Stimulated activated CD8-positive, alpha-beta memory T cell treated with anti-CD3 and anti-CD28 coated beads, Interleukin-7, amount 100 ng/mL, for 24 hours (primary cell): ENCODE measurements around the gene COL6A3.

ENCODE experiments used
- DNase-seq: peaks from one replicate; pipeline ENCODE4 v3.0.0-alpha.2; 2020; ENCODE audit warnings: low read depth

Gene COL6A3, protein sequence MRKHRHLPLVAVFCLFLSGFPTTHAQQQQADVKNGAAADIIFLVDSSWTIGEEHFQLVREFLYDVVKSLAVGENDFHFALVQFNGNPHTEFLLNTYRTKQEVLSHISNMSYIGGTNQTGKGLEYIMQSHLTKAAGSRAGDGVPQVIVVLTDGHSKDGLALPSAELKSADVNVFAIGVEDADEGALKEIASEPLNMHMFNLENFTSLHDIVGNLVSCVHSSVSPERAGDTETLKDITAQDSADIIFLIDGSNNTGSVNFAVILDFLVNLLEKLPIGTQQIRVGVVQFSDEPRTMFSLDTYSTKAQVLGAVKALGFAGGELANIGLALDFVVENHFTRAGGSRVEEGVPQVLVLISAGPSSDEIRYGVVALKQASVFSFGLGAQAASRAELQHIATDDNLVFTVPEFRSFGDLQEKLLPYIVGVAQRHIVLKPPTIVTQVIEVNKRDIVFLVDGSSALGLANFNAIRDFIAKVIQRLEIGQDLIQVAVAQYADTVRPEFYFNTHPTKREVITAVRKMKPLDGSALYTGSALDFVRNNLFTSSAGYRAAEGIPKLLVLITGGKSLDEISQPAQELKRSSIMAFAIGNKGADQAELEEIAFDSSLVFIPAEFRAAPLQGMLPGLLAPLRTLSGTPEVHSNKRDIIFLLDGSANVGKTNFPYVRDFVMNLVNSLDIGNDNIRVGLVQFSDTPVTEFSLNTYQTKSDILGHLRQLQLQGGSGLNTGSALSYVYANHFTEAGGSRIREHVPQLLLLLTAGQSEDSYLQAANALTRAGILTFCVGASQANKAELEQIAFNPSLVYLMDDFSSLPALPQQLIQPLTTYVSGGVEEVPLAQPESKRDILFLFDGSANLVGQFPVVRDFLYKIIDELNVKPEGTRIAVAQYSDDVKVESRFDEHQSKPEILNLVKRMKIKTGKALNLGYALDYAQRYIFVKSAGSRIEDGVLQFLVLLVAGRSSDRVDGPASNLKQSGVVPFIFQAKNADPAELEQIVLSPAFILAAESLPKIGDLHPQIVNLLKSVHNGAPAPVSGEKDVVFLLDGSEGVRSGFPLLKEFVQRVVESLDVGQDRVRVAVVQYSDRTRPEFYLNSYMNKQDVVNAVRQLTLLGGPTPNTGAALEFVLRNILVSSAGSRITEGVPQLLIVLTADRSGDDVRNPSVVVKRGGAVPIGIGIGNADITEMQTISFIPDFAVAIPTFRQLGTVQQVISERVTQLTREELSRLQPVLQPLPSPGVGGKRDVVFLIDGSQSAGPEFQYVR (N-terminal part only)

DNA sequence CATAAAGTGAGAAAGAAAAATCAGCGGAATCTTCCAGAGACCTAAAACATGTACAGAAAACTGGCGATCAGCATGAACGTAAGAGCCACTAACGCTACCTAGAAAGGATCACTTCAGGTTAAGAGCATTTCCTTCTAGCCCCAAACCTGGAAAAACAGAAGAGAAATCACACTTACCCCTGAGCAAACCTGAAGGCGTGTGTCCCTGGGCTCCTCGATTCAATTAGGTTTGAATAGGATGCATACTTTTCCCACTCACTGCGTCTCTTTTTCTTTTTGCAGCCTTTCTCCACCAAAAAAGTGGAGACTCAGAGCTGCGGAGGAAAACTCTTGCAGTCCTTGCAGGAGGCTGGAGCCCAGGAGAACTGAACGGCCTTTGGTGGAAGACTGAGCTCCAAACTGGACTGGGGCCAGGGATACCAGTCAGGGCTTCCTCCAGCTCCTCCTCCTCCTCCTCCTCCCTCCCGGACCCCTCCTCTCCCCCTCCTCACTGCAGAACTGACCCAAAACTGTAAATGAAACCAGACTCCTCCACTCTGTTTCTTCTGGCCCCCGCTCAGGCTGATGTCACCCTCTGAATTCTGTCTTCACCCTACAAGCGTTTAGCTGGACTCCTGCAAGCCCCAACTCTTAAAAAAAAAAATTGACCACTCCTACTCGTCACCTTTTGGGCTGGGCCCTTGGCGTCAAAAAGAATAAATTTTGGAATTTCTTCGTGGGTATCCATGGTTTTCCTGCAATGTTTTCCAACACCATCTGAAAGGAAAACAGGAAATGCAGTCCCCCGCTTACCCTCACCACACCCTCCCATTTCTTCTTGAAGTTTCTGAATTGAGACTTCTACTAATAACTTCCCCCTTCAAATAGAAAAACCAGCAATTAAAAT lies at the start of gene COL6A3:
COL6A3 (minus strand) TSS at position 388 of the 885 bp plus-strand sequence. CDS start 17,347 bp downstream, outside the sequence.
- DNase-seq = no peak

DNA sequence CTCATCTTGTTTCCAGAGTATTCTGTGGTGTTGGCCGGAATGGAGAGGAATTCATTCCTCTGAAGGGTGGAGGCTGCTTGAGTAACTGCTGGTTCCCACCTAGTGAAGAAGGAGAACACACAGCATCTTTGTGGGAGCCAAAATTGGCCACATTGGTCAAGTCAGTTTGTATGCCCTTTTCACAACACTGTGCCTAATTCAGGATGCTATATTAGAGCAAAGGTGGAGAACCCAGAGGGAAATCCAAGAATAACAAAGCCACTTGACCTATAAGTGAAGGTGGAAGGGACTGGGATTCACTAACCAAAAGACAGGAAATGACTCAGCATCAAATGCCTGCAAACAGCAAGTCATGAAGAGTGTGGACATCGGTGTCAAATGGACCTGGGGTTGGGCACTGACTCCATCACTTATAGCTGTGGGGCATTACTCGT lies 45.8 kb upstream of the COL6A3 start:
- DNase-seq = no peak

DNA sequence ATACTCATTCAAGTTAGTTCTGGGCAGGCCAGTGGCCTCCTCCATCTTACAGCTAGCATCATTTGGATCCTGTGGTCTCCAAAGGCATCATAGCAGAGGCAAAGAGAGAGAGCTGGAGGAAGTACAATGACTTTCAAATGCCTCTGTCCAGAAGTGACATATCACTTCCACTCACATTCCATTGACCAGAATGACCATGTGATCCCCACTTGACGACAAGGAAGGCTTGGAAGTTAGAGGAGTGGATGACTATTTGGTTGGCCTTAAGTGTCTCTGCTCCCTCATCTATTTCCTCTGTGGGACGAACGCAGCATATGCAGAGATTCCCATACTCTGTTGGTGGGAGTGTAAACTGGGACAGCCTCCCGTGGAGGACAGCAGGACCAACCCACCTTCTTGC lies 45.3 kb upstream of the COL6A3 start:
- no peak for DNase-seq

DNA sequence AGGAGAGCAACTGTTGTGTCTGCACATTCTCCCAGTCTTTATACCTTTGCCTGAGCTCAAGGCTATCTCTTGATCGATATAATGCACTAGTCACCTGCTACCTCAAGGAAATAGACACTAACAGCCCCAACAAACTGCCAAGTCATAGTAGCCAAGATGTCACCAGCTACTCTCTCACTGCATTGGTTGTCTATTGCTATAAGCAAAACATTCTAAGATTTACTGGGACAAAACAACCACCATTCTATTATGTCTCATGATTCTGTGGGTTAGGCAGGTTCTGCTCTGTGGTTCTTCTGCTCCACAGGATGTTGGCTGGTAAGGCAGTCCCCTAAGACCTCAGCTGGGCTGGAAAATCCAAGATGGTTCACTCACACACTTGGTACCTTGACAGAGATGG lies 44.6 kb upstream of the COL6A3 start:
- no peak for DNase-seq

DNA sequence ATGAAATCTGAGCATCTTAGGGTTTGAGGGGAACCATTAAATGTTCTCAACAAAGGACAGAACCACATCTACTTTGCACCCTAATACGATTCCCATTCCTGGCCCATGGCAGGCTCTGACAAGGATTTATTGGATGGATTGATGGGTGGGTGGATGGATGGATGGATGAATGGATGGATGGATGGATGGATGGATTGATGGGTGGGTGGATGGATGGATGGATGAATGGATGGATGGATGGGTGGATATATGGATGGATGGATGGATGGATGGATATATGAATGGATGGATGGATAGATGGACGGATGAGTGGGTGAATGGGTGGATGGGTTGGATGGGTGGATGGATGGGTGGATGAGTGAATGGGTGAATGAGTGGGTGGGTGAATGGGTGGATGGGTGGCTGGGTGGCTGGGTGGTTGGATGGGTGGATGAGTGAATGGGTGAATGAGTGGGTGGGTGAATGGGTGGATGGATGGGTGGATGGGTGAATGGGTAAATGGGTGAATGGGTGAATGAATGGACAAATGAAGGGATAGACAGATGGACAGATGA lies 43.5 kb upstream of the COL6A3 start:
- no peak for DNase-seq

DNA sequence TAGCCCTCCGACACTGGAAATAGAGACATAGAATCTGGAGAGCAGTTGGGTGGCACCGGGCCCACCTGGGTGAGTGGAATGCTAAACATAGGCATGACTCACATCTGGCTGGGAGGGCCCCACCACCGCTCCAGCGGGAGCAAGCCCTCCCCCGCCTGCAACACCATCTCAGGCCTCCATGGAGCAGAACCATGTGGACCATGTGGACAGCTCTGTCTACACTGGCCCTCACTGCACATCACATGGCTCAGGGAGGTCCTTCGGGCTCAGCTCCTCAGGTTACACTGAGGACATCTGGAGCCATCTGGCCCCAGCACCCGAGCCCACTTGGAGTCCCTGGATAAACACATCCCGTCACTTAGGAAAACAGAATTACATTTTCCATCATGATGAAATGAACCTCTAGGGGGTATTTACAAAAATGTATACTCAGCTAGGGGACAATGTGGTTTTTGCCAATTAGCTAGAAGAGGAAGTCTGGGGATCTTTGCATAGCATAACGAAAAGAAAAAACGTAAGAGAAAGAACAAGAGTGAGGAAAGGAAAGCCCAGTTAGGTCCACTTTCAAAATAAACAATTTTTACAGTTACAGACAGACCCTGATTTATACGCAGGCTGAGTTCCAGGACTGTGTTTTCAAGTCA lies 42.4 kb upstream of the COL6A3 start:
- DNase-seq = no peak

DNA sequence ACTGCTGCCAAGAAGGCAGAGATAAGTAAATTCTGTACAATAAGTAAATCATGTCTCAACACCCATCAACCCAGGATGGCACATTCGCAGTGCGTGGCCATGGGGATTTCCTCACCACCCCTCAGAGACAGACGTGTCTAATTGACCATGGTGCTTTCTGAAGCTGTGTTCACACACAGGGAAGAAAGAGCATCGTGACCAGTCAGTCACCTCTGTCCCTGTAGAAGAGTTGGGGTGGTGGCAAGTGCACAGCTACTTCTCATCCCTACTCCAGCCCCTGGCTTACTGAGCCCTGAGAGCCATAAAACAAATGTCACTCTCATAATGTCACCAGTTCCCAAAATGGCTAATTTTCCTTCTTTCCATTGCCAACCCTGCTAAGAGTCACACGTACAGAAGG lies 41.8 kb upstream of the COL6A3 start:
- DNase-seq = no peak

DNA sequence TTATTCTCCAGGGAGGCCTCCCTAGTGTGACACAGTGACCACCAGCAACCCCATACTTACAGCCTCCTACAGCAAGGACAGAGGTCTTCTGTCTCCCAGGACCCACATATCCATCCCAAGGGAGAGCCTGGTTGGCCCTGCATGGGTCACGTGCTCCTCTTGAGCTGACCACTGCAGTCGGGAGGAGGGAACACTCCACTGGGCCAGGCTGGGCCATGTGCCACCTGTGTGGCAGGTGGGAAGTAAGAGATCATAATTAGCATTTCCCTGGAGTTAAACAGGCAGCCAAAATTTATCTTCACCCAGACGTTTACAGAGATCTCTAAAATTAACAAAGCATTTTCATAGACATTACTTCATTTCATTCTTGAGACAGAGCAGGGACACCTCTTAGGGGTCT lies 39.7 kb upstream of the COL6A3 start:
- DNase-seq = no peak

DNA sequence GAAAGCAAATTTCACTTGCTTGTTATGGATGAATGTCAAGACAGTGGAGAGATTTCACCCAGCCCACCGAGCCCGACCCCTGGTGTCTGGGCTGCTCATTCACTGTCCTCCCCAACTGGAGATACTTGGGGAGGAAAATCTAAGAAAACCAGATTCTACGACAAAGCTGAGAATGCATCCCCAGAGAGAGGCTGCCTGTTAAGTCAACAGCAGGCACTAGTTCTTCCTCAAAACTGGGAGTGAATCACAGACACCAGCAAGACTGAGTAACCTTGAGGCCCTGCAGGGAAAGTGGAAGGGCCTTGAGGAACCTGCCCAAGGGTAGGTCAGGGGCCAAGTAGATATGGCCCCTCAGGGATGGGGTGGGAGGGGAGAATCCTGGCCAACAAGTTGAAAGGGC lies 38.9 kb upstream of the COL6A3 start:
- no peak for DNase-seq

DNA sequence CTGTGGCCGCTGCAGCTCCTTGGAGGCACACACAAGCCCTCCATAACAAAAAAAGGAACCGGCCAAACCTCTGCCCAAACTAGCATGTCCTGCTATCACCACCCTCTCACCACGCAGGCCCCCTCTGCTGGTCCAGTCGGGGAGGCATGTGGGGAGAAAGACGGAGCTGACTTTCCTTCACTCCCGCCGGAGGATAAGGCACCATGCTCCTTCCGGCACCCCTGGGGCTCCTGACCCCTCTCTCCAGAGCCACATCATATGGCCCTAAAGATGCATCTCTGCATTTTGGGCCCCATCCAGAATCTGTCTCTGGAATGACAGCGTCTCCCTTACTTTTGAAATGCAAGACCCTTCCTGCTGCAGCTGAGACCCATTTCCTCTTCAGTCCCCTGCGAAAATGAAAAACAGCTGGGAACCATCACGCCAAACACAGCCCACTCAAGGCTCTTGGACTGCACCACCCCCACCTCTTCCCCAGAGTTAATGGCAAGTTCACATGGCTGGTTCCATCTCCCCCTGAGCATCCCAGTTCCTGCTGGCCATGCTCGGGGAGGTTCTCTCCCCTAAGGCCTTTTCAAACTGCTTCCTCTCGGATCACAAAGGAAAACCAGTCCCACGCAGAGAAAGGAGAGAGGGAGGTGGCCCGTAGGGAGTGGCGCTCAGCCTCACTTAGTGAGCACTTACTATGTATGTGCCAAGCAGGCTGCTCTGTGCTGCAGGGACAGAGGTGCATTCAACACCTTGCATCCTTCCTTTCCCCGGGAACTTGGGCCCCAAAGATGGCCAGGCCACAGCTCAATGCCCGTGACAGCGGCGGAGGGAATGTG lies 37.9 kb upstream of the COL6A3 start:
- DNase-seq = no peak

DNA sequence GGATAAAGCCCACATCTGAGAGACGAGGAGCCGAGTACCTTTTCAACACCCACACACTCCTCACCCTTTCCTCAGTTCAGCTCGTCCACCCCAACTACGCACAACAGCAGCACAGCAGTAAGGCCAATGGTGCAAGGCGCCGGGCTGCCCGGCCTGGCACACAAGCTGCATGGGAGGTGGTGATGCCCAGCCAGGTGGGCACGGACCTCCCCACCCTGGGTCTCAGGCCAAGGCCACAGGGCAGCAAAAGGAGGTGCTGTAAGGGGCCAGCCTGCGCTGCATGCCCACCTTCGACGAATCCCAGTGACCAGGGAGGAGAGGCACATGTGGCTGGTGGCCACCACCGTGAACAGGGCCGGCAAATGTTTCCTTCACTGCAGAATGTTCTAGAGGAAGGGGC lies 36.6 kb upstream of the COL6A3 start:
- DNase-seq = no peak

DNA sequence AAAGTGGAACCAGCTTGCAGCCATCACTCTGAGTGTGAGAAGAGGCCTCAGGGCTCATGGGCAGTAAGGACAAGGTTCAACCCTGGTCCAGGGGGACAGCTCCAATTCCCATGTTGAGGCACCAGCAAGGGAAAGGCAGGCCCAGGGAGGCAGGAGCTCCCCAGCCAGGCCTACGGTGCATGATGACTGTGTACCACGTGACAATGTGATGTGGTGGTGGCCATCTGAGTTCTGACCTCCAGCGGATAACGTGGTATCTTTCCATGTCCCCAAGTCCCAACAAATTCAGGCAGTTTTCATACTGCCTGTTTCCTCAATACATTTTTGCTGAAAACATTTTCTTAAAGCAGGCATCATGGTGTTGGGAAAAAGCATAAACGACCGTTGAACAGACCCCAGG lies 36.1 kb upstream of the COL6A3 start:
- no peak for DNase-seq

DNA sequence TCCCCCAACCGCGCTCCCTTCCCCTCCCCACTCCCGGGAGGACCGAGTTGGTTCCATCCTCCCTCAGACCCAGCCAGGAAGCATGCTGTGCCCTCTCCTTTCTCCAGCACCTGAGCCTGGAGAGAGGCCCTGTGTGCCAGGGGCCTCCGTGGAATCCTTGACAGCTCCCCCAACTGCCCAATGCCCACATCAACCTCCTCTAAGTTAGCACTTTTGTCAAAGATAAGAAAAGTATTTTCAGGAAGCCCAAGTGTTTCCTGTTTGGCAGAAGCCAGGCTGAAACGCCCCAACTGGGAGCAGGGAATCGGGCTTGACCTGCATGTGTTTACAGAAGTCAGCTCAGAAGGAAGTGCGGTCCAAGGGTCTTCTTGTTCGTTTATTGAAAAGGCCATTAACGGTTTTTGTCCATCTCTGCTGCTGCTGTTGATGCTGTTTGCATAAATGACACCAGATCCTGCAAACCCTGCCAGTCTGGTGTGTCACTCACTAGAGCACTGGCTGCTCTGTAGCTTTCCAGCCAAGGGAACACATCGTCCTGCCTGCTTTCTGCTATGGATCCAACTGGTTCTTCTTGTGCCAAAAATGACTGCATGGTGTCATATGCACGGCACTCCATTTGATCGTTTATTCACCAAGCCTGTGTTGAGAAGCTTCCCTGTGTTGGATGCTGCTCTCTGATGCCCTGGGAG lies 35.4 kb upstream of the COL6A3 start:
- DNase-seq = no peak

DNA sequence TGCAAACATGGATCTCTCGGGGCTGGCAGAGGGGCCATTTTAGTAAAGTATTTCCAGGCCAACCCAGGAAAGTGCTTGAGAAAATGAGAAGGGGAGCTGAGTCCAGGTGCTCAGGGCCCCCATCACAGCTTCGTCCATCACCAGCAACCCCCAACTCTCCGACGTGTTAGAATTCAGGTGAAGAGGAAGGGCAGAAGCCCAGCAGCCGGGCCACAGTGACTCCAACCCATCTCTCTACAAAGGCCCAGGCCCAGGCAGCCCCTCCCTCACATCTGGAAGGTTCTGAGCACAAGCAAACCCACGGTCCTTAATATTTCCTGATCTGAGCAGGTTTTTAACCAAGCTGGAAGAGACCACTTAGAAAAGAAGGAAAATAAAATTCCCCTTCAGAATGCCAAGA lies 34.7 kb upstream of the COL6A3 start:
- no peak for DNase-seq

DNA sequence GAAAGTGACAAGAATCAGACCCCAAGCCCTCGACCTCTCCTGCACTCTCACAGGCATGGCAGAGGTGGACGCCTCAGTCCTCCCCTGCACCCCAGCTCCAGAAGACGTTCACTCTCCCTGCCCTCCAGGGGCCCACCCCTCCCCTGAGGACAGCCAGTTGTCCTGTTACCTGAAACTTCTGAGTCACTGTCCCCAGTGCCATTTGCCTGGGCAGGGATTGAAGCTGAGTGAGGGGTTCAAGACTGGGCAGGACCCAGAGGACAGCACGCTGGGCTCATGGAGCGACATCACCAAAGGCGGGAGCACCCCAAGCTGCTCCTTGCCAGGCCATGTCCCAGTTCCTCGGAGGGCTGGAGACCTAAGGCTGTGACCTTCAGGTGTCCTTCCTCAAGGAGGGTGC lies 34.2 kb upstream of the COL6A3 start:
- no peak for DNase-seq

DNA sequence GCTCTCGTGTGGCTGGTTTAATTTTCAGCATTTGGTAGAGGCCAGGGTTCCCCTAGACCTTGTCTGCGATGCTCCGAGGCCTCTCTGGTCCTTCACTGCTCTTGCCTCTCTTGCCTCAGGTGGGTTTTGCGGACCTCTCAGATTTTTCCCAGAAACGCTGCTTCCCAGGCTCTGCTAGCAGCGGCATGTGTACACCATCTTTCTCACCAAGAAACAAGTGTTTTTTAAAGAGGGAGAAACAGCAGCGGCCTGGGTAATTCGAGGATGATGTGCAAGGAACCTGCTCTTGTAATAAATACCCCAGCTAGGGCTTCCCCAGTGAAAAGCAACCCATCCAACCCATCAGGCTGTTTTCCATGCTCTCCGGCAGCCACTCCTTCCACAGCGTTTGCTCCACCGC lies 33.5 kb upstream of the COL6A3 start:
- DNase-seq = no peak

DNA sequence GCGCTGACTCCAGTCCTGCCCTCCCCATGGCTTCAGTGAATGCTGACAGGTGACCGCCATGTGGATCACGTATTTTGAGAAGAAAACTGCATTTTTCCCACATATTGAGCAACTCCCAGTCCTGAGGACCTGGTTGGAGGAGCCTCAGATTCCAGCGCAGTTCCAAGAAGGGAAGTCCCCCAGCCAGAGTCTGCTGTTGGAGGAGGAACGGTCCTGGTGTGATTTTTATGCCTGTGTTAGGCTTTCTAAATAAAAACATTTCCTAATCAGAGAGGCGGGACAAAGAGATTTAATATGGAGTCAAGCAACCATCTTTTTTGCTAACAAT lies 32.3 kb upstream of the COL6A3 start:
- no peak for DNase-seq

DNA sequence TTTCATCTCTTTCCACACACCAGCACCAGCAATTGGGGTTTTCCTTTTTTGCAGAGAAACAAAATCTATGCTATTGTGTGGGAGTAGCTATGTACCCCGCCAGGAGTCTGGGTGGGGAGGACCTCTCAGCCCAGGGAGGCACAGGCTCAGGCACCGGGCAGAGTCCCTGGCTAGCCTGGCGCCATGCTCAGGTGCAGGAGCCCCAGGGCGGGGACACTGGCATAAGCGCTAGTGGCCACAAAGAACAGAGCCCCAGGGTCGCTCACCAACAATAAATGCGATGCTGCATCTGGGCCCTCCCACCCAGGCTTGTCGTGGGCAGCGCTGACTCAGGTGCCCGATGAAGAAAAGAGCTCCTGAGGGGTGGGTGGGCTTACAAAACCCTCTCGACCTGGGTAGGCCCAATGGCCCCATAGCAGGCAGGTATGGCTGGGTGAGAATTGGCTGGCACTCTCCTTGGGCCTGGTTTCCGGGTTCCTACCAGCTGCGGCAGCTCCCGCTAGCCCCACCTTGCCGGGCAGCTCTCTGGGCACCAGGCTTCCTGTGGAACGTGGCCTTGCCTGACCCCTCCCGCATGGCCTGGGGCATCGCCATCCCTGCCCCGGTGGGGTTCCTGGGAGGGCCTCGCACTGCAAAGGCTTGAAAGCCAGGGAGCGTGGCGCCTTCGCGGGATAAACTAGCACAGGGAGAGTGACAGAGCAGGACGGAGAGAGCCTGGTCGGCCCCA lies 31.8 kb upstream of the COL6A3 start:
- no peak for DNase-seq

DNA sequence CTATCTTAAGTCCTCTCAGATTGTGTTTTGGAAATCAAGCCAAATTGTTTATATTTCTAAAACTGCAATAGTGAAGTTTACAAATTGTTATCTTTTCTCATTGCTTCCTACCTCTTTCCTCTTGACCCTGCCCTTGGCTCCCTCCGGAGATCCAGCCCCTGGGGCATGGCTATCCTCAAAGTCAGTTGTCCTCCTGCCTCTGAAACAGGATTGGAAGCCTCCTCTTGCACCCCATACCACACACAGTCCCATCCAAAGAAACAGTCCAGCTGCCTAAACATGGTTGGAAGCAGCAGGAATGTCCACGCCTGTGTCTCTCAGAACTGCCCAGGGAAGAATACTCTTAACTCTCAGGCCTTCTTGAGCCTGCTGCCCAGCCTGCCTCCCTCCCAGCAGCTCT lies 30.1 kb upstream of the COL6A3 start:
- DNase-seq = no peak
